Activated CD8-positive, alpha-beta memory T cell treated with anti-CD3 and anti-CD28 coated beads, Interleukin-2, amount 50 U/mL, for 24 hours (primary cell): ENCODE measurements around the gene SLC25A48.

Experiments
- DNase-seq: peaks from one replicate; pipeline ENCODE4 v3.0.0-alpha.2; 2020; ENCODE audit errors: extremely low read depth

SLC25A48 gene

DNA sequence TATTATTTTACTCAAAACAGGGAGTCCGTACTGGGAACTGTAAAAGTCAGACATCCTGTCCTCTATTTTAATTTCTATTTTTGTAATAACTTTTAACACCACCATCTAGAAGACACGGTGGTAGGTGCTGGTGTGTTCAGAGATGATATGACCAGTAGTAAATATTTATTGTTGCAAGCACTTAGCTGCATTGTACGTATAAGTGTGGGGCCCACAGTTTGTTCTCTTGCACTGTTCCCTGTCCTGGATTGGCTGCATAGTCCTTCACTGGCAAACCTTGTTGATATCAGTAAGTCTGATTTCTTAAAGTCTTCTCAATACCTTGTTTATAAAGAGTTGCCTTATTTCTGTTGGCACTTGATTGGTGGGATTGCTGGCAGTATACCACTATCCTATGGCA is 85.7 kb downstream of the SLC25A48 start:
- no peak for DNase-seq

DNA sequence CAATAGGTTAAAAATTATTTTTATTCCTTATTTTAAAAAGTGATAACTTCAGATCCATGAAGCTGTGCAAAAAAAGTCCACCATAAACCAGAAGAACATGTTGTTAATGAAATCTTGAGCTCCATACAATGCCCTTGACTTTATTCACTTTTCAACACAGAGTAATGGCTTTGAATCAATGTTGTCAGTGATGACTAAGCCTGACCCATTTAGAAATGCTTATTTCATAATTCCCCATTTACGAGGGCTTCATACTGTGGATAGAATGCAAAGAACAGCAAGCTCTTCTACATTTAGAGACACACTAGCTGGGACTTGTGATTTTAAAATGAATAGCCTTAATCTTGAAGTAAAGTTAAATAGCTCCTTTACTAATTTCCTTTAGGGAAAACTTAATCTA is 86.9 kb downstream of the SLC25A48 start:
- no peak for DNase-seq

DNA sequence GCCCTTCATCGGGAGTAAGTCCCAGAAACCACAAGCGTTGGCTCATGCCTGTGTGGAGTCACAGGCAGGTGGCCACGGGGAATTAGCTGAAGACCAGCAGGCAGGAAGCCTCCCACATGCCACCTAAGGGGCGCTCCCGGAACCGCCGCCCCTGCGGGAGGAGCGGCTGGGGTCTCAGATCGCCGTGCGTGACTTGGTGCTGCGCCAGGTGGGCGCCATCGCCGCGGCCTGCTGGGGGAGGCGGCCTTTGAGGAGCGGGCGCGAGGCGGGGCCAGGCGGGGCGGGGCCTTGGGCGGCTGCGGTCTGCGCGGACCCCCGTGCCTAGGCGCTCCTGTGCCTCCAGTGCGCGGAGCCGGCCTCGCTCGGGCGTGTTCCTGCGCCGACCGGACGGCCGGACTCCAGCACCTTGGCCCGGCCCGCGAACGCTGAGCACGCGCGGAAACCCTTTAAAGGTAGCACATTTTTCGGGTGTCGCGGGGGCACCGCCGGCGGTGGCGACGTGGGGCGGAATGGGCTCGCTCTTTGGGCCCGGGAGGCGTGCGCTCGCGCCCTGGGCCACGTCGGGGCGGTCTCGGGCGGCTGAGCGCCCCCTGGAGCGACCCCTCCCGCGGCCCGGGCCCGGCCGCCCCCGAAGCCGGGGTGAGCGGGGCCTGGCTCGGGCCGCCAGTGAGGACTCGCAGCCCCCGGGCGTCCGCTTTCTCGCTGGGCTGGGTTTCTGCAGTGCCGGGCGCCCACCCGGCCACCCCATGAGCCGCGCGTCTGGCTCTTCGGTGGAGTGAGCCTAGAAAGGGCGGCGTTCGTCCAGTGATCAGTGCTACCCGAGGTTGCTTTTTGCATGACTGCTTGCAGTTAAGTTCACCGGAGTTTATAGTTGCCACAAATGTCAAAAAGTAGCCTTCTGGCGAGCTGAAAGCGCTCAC is 95.8 kb downstream of the SLC25A48 start:
- DNase-seq: no peak

DNA sequence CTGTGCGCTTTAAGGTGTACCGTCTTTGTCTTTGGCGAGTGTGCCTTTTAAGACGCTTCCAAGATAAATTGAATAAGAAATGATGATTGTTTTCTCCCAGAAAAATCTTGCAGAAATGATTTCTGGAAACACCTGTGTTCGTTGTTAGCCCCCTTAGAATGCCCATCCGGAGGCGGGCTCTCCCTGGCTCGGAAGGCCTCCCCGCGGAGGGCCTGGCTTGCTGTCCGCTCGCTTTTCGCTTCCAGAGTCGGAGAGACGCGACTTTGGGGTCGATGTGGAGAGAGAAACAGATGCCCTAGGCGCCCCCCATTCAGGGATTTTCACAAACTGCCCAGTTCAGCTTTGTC is 96.5 kb downstream of the SLC25A48 start:
- no peak for DNase-seq

DNA sequence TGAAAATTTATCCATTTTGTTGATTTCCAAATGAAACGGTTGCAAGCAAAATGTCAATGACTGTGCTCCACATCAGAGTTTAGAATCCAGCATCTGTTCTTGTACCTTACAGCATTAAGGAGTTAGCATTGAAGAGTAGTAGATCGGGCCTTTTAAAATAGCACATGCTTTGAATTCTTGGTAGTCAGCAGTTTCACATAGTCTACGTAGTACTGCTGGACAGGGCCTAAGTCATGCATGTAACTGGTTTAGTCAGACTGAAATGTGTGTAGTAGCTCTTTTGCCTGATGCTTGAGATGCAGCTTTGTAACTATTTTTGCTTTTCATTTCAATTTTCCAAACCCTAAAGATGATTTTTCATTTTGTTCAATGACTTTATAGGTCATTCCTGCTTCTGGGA is 100.5 kb downstream of the SLC25A48 start:
- no peak for DNase-seq

DNA sequence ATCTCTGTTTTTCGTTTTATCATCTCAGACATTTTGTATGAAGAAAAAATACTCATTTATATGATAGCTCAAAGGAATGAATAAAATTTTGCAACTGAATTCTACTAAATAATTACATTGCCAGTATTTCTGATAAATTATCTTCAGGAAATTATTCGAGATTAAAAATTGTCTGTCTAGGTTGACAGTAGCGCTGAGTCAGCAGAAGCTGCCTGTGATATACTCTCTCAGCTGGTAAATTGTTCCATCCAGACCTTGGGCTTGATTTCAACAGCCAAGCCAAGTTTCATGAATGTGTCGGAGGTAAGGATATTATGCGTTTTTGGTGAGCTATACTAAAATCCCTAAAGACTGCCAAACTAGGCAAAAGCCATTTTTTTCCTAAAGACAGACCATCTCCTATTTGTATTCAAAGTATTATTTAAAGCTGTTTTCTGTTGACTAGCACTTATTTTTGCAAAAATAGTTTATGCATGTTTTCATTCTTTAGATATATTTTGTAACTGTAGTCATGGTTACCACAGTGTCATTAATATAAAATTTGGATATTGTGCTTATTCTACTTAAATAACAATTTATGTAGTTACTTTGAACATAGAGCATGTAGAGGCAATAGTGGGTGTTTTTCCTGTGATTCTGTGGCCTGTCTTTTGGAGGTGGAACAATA is 102.9 kb downstream of the SLC25A48 start:
- no peak for DNase-seq
